ENCODE data around the gene HMCN2.

- TF ChIP-seq, protein P1, sequence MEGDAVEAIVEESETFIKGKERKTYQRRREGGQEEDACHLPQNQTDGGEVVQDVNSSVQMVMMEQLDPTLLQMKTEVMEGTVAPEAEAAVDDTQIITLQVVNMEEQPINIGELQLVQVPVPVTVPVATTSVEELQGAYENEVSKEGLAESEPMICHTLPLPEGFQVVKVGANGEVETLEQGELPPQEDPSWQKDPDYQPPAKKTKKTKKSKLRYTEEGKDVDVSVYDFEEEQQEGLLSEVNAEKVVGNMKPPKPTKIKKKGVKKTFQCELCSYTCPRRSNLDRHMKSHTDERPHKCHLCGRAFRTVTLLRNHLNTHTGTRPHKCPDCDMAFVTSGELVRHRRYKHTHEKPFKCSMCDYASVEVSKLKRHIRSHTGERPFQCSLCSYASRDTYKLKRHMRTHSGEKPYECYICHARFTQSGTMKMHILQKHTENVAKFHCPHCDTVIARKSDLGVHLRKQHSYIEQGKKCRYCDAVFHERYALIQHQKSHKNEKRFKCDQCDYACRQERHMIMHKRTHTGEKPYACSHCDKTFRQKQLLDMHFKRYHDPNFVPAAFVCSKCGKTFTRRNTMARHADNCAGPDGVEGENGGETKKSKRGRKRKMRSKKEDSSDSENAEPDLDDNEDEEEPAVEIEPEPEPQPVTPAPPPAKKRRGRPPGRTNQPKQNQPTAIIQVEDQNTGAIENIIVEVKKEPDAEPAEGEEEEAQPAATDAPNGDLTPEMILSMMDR (conservative IDR thresholded peaks at IDR 0.05) = no peak
- no peak for TF ChIP-seq ZFX (IDR thresholded peaks at IDR 0.05)
Measured at GRCh38 chr9:130230631-130231030, 34.9 kb upstream of the HMCN2 start.
